Kidney (tissue), 14 donors: ENCODE measurements around the gene WBP2. TPM values are rescaled to one million over a fixed set of nuclear protein-coding genes. Genes with fewer than 3 reads are reported as not detected.
A peak's percentile ranks its signal among the peaks of the same experiment; 100 is the strongest.

Source experiments
- DNase-seq, 5 donors: peaks; one replicate each; pipeline ENCODE4 v3.0.0-alpha.2; 2013 to 2020
- FAIRE-seq: peaks from 2 replicates; lab custom pipeline; 2012; peaks lifted over from hg19 to GRCh38; lab: Jason Lieb, UNC
- H3K27ac ChIP-seq, 2 donors: one replicate each; pipeline ENCODE4 v1.7.0; 2013; ENCODE audit warnings: low read depth in 2 of 2, low read length in 2 of 2, inconsistent platforms in 1 of 2
- H3K27me3 ChIP-seq: one replicate; pipeline ENCODE4 v1.7.1; 2013; ENCODE audit warnings: low read length, inconsistent platforms; ENCODE audit not compliant: control insufficient read depth, insufficient read depth
- H3K36me3 ChIP-seq, 3 donors: one replicate each; pipeline versions ENCODE4 v1.7.0 to v1.7.1; 2013; ENCODE audit warnings: low read length in 3 of 3, control low read depth in 1 of 3, inconsistent platforms in 1 of 3; ENCODE audit not compliant: insufficient read depth in 3 of 3, control insufficient read depth in 2 of 3
- H3K4me1 ChIP-seq, 3 donors: one replicate each; pipeline versions ENCODE4 v1.7.0 to v1.7.1; 2013; ENCODE audit warnings: low read length in 3 of 3, inconsistent platforms in 1 of 3, low read depth in 1 of 3; ENCODE audit not compliant: control insufficient read depth in 2 of 3, insufficient read depth in 2 of 3
- H3K4me3 ChIP-seq, 3 donors: one replicate each; pipeline versions ENCODE4 v1.7.0 to v1.8.1; 2013; ENCODE audit warnings: low read length in 3 of 3, control low read depth in 1 of 3, inconsistent platforms in 1 of 3
- H3K9ac ChIP-seq, 3 donors: one replicate each; pipeline versions ENCODE4 v1.7.0 to v1.7.1; 2013; ENCODE audit warnings: low read length in 3 of 3, control low read depth in 1 of 3, inconsistent platforms in 1 of 3
- H3K9me3 ChIP-seq, 3 donors: one replicate each; pipeline versions ENCODE4 v1.7.0 to v1.7.1; 2013; ENCODE audit warnings: low read length in 3 of 3, control low read depth in 1 of 3, inconsistent platforms in 1 of 3; ENCODE audit not compliant: control insufficient read depth in 2 of 3, insufficient read depth in 1 of 3
- intact Hi-C: fragments of 100-400 bp; cut with DNase I; formaldehyde crosslinking; loops from one replicate; pipeline ENCODE4 v1.11.1; 2022
- polyA plus RNA-seq: library from polyadenylated mRNA; stranded (reverse); fragments of 350-450 nt; fragmentation: Illumina TruSeq; extraction: RNeasy Lipid Tissue Mini Kit (QIAGEN cat#74804); gene quantifications from one replicate; pipeline ENCODE4 v1.2.3, GENCODE V29; 2014; ENCODE audit warnings: low read depth, low replicate concordance; ENCODE audit not compliant: insufficient read depth
- total RNA-seq: library from RNA; stranded (reverse); fragmentation: NEBNext Ultra II Directional; extraction: Animal tissue kit (Norgen Biotek cat#: 25700); gene quantifications from one replicate; pipeline ENCODE4 v1.2.1, GENCODE V29; 2021
- TF ChIP-seq, protein P1 (sequence below): IDR thresholded peaks from 3 replicates; pipeline ENCODE4 v1.5.1; 2012; ENCODE audit warnings: mild to moderate bottlenecking, moderate library complexity, borderline replicate concordance; ENCODE audit not compliant: insufficient read depth; ENCODE audit errors: extremely low read depth
- donor health status: control.
- donor health status: control.
- donor health status: control.
- donor health status: control.
- donor health status: control.
- donor health status: DM: yes; HTN: yes; CAD: no.
- donor health status: Normal renal cell carcinoma (clear cell type).

WBP2 gene
- total and polyA plus RNA-seq, 2 donors from 2014 or later, result 135 to 151 TPM

DNA sequence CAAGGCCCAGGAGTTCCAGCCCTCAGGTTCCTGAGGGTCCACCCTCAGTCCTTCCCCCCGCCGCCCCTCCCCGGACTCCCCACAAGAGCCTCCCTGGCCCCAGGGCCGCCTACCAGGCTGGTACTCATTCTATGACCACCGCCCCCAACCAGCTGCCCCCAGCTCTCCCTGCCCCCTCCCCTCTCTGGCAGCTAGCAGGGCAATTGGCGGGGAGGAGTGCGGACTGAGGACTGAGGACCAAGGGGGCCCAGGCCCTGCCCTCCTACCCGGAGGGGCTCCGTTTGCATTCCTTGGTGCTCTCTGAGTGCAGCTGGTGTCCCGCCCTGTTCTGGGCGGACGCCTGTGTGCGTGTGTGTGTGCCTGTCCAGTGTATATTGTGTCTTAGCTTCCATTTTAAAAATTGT, 30.0 kb downstream of the WBP2 start:
- intact Hi-C loops, result no loop called here
- no peak overlapping the region for H3K4me3 ChIP-seq
- H3K4me1 ChIP-seq, result peaks cover 0 to 12% (median 6%) of the 10 kb centered on the region in 3 donors
- no peaks in the 10 kb centered on the region for H3K9me3 ChIP-seq
- FAIRE-seq (no peak), DNase-seq (peak in 1 of 5 donors; percentile 75)
- H3K9ac ChIP-seq, result no peak overlapping the region
- peaks cover 0 to 16% (median 9%) of the 10 kb centered on the region in 3 donors for H3K36me3 ChIP-seq
- H3K27me3 ChIP-seq, result no peaks in the 10 kb centered on the region
- TF ChIP-seq, protein P1, sequence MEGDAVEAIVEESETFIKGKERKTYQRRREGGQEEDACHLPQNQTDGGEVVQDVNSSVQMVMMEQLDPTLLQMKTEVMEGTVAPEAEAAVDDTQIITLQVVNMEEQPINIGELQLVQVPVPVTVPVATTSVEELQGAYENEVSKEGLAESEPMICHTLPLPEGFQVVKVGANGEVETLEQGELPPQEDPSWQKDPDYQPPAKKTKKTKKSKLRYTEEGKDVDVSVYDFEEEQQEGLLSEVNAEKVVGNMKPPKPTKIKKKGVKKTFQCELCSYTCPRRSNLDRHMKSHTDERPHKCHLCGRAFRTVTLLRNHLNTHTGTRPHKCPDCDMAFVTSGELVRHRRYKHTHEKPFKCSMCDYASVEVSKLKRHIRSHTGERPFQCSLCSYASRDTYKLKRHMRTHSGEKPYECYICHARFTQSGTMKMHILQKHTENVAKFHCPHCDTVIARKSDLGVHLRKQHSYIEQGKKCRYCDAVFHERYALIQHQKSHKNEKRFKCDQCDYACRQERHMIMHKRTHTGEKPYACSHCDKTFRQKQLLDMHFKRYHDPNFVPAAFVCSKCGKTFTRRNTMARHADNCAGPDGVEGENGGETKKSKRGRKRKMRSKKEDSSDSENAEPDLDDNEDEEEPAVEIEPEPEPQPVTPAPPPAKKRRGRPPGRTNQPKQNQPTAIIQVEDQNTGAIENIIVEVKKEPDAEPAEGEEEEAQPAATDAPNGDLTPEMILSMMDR, result no peak
- H3K27ac ChIP-seq, result no peak overlapping the region

DNA sequence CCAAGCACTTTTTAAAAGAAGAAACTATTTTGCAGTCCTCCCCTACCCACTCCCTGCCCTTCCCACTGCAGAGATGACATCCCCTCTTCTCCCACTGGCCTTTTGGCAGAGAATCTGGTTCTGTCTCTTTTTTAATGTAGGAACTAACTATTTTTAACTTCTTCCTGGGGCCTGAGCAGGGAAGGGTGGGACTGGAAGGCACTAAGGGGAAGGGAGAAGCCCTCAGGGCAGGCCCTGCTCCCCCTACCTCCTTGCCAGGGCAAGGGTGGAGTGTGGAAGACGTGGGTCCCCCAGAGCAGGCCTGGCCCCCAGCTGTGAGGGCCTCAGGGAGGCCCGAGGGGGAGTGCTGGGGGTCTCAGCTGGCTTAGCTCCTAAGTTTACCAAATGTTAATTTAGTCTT, 30.5 kb downstream of the WBP2 start:
- TF ChIP-seq, protein P1, result no peak
- H3K36me3 ChIP-seq, result peaks cover 0 to 21% (median 14%) of the 10 kb centered on the region in 3 donors
- no peak overlapping the region for H3K27ac ChIP-seq
- no peak overlapping the region for H3K9ac ChIP-seq
- no peaks in the 10 kb centered on the region for H3K9me3 ChIP-seq
- H3K4me1 ChIP-seq, result peaks cover 0 to 12% (median 6%) of the 10 kb centered on the region in 3 donors
- intact Hi-C loops, result no loop called here
- DNase-seq, result no peak
- H3K27me3 ChIP-seq, result no peaks in the 10 kb centered on the region
- no peak for FAIRE-seq
- no peak overlapping the region for H3K4me3 ChIP-seq

DNA sequence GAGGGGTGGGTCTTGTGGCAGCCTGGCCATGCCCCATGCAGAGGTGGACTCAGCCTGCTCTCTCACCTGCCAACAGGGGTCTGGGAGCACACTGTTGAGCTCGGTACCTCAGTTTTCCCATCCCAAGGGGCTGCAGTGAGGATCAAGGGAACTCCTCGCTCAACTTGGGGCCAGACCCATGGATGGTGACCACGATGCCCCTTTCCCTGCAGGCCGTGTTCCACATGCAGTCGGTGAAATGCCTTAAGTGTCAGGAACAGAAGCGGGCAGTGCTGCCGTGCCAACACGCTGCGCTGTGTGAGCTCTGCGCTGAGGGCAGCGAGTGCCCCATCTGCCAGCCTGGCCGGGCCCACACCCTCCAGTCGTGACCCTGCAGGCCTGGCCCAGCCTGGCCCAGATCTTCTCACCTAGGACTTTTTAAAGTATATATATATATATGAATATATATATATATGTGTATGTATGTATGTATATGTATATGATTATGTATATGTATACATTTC, 31.0 kb downstream of the WBP2 start:
- TF ChIP-seq, protein P1, result no peak
- FAIRE-seq (no peak), DNase-seq (no peak)
- H3K27me3 ChIP-seq, result no peaks in the 10 kb centered on the region
- no peak overlapping the region for H3K27ac ChIP-seq
- no peak overlapping the region for H3K9ac ChIP-seq
- H3K9me3 ChIP-seq, result no peaks in the 10 kb centered on the region
- no peak overlapping the region for H3K4me3 ChIP-seq
- intact Hi-C loops, result no loop called here
- peaks cover 0 to 12% (median 6%) of the 10 kb centered on the region in 3 donors for H3K4me1 ChIP-seq
- peaks cover 2 to 25% (median 17%) of the 10 kb centered on the region in 3 donors for H3K36me3 ChIP-seq
